NB4 (cell line): ENCODE measurements around the gene TENT4B.
"Not testable (repeated sequence)": the region's sequence is repeated elsewhere in the genome, so short reads cannot be mapped to it uniquely, and the experiment has no call there.

Experiments
- DNase-seq: peaks from one replicate; pipeline ENCODE4 v3.0.0; 2010; ENCODE audit warnings: low read depth
- H3K4me3 ChIP-seq: one replicate; pipeline ENCODE4 v1.5.1; 2011; ENCODE audit warnings: mild to moderate bottlenecking, low read depth, low read length, moderate library complexity
- MYC ChIP-seq: IDR thresholded peaks from 2 replicates; pipeline ENCODE4 v1.6.1; 2011; ENCODE audit warnings: low read depth, low read length
- POLR2A ChIP-seq: IDR thresholded peaks from 2 replicates; pipeline ENCODE4 v1.6.1; 2011; ENCODE audit warnings: mild to moderate bottlenecking; ENCODE audit not compliant: insufficient read length; ENCODE audit errors: extremely low read depth
- TF ChIP-seq, protein P1 (sequence below): IDR thresholded peaks from one replicate; pipeline ENCODE4 v1.5.1; 2012; ENCODE audit warnings: low read depth, low read length
- TF ChIP-seq, protein P2 (sequence below): IDR thresholded peaks from 2 replicates; pipeline ENCODE4 v1.6.1; 2011; ENCODE audit warnings: low read depth, low read length

Gene TENT4B

DNA sequence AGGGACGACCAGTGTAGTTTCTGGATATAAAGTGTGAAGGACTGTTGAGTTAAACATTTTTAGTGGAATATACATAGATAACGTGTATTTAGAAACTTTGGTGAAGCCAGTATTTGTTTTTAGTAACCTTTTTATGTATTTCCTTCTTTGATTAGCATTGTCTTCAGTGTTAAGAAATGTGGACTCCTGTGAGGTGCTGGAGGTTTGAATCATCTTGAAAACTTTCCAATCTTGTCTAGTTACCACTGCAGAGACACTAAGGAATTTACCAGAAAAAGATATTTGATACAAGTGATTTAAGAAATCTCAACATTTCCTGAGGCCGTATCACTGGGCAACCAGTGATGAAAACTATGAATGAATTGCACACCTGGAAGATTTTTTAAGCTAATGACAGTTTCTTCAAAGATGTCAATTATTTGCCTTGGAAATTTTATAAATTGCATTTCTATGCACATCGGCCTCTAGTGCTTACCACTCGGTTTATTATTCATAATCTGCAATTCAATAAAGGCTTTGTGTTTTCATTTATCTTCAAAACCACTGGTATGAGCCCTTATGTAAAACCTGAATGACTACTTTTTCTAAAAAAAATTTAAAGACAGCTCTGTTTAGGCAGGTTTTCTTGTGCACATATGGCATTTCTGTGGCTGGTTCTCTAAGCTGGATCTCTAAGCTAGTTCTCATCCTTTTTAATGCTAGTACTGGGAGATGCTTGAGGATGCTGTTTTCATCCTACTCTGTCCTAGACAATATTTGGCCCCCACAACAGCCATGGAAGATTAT, 81.9 kb downstream of the TENT4B start:
- no peak overlapping the region for H3K4me3 ChIP-seq
- TF ChIP-seq POLR2A (no peak), MYC (no peak)
- TF ChIP-seq, protein P1, sequence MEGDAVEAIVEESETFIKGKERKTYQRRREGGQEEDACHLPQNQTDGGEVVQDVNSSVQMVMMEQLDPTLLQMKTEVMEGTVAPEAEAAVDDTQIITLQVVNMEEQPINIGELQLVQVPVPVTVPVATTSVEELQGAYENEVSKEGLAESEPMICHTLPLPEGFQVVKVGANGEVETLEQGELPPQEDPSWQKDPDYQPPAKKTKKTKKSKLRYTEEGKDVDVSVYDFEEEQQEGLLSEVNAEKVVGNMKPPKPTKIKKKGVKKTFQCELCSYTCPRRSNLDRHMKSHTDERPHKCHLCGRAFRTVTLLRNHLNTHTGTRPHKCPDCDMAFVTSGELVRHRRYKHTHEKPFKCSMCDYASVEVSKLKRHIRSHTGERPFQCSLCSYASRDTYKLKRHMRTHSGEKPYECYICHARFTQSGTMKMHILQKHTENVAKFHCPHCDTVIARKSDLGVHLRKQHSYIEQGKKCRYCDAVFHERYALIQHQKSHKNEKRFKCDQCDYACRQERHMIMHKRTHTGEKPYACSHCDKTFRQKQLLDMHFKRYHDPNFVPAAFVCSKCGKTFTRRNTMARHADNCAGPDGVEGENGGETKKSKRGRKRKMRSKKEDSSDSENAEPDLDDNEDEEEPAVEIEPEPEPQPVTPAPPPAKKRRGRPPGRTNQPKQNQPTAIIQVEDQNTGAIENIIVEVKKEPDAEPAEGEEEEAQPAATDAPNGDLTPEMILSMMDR = no peak
- TF ChIP-seq, protein P2, sequence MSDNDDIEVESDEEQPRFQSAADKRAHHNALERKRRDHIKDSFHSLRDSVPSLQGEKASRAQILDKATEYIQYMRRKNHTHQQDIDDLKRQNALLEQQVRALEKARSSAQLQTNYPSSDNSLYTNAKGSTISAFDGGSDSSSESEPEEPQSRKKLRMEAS = no peak
- no peak for DNase-seq

DNA sequence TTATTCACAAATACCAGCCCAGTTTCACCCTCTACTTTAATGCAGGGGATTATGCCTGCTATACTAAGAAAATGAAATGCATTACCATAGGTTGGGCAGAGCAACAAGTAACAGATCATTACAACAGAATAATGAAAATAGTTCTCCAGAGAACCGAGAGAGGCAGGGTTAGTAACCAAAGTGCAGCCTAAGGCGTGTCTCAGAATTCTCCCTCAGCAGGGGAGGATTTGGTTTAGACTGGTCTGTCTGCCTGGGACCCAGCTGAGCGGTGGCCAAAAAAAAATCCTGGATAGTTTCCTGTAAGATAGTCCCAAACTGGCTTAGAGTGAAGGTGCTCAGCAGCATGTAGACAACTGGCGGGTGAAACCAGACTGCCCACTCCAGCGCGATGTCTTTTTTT, 82.5 kb downstream of the TENT4B start:
- DNase-seq = no peak
- no peak overlapping the region for H3K4me3 ChIP-seq
- TF ChIP-seq POLR2A = no peak
- no peak for TF ChIP-seq MYC
- TF ChIP-seq, protein P1 = no peak
- TF ChIP-seq, protein P2 = no peak

DNA sequence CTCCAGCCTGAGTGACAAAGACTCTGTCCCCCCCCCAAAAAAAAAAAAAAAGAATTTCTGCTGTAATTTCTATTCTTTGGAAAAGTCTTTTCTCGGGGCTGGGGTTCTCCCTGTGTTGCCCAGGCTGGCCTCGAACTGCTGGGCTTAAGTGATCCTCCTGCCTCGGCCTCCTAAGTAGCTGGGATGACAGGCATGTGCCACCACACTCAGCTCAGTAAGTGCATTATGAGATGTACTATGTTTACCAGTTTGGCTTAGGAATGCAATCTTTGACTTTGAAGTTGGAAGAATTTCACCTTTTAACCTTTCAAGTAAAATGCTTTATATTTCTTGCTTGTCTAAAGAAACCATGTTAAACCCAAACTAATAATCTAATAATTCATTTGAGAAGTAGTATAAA, 85.2 kb downstream of the TENT4B start:
- TF ChIP-seq, protein P1 = no peak
- TF ChIP-seq POLR2A (no peak), MYC (no peak)
- TF ChIP-seq, protein P2 = no peak
- DNase-seq = no peak
- no peak overlapping the region for H3K4me3 ChIP-seq

DNA sequence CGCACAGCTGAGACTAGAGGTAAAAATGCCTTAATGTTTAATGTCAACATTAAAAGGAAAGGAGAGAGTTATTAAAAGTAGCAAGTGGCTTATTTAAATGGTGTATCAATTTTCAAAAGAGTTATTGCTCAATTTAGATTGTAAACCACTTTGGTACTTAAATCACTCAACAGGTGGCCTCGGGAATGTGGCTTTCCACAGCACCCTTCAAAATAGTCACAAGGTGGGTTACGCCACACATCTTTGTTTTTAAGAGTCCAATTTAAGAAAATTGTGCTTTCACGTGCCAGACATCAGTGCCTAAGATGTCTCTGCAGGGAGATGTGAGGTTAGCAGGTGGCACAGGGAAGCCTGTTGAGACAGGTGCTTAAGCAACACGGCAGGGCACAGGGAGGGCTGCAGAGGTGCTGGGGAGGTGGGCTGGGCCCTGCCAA, 85.8 kb downstream of the TENT4B start:
- no peak overlapping the region for H3K4me3 ChIP-seq
- no peak for DNase-seq
- TF ChIP-seq, protein P2 = no peak

DNA sequence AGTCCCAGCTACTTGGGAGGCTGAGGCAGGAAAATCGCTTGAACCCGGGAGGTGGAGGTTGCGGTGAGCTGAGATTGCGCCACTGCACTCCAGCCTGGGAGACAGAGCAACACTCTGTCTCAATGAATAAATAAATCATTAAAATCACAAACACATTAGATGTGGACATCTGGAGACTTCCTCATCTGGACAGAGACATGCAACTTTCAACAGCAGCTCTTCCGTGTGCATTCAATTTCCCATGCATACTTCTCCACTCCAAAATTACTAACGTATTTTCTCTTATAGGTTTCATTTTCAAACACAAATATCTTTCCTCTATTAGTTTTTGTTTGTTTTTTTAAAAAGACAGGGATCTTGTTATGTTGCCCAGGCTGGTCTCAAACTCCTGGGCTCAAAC, 89.9 kb downstream of the TENT4B start:
- DNase-seq, H3K4me3 ChIP-seq: not testable (repeated sequence)

DNA sequence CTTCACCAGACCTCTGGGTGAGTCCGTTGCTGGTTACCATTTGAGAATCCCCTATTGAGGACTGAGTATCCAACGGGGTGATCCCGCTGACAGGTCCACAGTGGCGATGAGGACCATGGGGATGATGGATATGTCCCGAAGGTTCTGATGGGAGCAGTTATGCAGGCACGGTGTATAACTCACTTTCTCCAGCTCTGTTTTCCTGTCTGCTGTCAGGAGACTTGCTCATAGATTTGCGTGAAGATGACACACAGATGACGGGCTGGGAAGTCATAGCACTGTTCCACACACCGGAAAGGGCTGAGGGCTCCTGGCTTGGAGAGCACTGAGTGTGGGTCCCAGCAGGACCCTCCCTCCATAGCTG, 91.0 kb downstream of the TENT4B start:
- no peak for DNase-seq

More for the DNA sequence above, 91.0 kb downstream of the TENT4B start:
- TF ChIP-seq, protein P1 = no peak
- TF ChIP-seq MYC (no peak), POLR2A (no peak)
- TF ChIP-seq, protein P2 = no peak
- H3K4me3 ChIP-seq = no peak overlapping the region
